GM18499 (cell line): ENCODE measurements around the gene RAP1A.
"Not testable (repeated sequence)": the region's sequence is repeated elsewhere in the genome, so short reads cannot be mapped to it uniquely, and the experiment has no call there.

Experiments
- ATAC-seq: cut with Tn5 transposase; IDR thresholded peaks from one replicate; pipeline ENCODE4 v1.9.1; 2021; ENCODE audit warnings: moderate number of reproducible peaks; ENCODE audit not compliant: insufficient read depth, unreplicated experiment

Gene RAP1A

GRCh38 chr1:111596499-111596898, 23.1 kb upstream of the RAP1A start:
- no peak for ATAC-seq

DNA sequence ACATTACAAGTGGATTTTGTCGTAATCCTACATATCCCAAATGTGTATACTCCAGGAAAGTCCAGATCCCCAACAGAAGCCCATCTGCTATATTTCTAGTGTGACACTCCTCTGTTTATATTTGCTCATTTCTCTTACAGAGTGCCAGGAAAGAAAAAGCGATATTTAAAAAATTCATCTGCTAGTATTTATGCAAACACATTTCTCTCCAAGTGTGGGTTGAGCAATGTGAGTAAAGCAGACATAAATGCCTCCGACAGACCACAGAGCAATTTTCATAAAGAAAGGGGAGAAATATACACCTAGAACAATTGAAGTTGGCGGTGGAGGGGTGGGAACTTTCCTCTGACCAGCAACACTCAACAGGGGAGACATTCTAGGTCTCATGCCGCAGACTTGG, 22.2 kb upstream of the RAP1A start:
- ATAC-seq, result no peak

- ATAC-seq, result no peak
Observed at GRCh38 chr1:111598544-111598943, 21.0 kb upstream of the RAP1A start.

DNA sequence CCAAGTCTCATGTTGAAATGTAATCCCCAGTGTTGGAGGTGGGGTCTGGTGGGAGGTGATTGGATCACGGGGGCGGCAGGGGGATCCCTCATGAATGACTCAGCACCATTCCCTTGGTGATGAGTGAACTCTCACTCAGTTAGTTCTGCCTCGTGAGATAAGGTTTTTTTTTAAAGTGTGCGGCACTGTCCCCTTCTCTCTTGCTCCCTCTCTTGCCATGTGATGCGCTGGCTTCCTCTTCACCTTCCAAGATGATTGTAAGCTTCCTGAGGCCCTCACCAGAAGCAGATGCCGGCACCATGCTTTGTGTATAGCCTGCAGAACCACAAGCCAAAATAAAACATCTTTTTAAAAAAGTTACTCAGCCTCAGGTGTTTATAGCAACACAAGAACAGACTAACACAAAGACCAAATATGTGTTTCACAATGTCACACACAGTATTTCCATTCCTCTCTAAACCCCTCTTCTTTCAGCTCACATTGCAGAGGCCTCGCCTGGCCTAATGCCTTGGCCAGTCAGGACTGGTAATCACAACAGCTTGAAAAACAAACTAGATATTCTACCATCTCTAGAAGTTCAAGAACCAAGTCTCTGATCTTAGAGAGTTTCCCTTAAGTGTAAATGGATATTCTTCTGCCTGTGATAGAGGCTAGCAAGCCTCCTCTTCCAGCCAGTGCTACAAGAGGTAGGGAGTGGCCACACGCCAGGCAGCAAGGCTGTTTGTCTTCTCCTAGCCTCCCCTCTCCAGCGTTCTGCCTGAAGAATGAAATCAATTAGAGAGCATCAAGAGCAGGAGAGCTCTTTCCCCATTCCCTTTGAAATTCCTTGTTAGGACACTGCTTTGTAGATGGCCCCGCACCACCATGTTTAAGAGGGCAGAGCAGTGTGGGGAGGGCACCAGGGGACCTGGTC, 19.6 kb upstream of the RAP1A start:
- no peak for ATAC-seq

- ATAC-seq, result peak; percentile 35
Observed at GRCh38 chr1:111600886-111601386, 18.7 kb upstream of the RAP1A start.

- ATAC-seq, result no peak
Observed at GRCh38 chr1:111602302-111602701, 17.3 kb upstream of the RAP1A start.

DNA sequence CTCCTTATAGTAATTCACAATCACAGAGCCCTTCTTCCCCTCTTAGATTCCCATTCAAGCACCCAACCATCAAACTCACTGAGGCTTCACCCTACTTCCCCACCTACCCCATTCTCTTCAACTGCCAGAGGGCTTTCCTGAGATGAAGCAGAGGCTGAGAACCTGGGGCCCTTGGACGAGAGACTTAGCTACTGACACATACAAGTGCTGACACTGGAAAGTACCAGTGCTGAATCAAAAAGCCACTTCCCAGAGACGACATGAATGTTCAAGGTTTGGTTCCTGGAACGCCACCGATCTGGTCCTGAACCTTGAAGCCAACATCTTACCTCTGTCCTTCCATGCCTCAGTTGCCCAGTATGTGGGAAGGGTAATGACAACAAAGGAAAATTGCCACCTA, 16.6 kb upstream of the RAP1A start:
- ATAC-seq, result no peak

DNA sequence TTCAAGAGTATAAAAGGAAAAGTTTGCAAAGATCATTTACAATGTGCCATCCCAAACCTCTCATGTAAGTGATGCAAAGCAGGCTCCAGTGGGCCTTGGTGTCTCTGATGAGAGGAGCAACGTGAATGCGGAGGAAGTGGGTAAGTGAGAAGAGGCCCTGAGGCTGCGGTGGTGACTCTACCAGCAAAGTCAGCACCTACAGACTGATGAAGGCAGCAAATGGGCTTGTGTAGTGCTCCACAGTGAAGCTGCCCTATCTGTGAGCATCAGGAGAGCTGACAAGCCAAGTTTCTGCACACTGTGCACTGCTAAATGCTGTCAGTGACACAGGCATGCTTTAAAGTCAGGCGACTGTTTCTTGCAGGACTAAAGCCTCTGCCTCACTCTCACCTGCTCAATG, 15.6 kb upstream of the RAP1A start:
- no peak for ATAC-seq

- no peak for ATAC-seq
Observed at GRCh38 chr1:111604931-111605330, 14.7 kb upstream of the RAP1A start.

DNA sequence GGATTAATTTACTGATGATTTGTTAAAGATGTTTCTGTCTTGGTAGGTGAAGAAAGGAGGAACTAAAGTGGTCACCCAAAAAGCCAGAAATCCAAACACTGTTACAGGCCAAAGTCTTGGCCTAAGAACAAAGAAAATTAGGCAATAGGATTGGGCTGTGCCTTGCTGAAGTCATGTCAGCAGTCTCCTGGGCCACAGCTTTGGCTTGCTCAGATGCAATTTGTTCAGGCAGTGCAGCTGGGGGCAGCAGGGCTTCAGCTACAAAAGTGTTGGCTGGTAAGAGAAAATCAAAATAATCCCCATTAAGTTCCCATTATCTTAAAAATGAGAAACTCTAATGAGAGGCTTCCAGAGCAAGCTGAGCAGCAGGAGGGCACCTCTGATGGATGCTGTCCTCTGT, 14.0 kb upstream of the RAP1A start:
- no peak for ATAC-seq

- not testable (repeated sequence) for ATAC-seq
Observed at GRCh38 chr1:111606457-111607215, 13.0 kb upstream of the RAP1A start.

- not testable (repeated sequence) for ATAC-seq
Observed at GRCh38 chr1:111608528-111608927, 11.1 kb upstream of the RAP1A start.

- no peak for ATAC-seq
Observed at GRCh38 chr1:111611986-111612385, 7.6 kb upstream of the RAP1A start.

DNA sequence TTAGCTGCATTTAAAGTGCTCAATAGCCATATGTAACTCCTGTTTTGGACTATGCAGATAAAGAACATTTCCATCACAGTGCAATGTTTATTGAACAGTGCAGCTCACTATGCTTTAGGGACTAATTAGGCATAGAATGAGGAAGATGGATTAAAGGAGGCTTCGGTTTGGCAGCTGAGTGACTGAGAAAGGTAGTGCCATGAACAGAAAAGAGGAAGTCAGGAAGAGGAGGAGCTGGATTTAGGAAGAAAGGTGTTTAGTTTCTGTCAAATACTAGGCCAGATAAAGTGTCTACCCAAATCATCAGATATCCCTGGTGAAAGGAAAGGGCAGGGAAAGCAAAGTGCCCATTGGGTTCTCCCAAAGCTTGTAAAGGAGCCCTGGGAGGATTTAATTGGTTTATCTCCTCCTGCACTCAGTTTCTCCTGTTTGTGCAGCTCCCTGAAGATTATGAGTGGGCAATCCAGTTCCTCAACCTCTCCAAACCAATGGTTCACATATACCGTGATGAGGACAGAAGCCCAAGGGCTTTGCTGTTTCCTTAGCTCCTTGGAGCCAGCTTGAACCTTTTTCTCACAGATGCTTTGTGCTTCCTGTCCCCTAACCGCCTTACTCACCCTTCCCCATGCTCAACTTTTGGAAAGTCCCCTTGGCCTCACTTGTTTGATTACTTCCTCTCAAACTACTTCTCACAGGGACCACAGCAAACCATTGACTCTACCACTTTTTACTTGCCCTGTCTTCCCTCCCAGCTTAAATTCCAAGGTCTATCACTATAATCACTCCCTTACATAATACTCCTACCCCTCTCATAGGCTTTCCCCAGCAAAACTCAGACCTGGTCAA, 3.5 kb upstream of the RAP1A start:
- no peak for ATAC-seq

- no peak for ATAC-seq
Observed at GRCh38 chr1:111618081-111618480, 1.5 kb upstream of the RAP1A start.

GRCh38 chr1:111618961-111619634, 491 bp upstream of the RAP1A start:
- ATAC-seq, result no peak

GRCh38 chr1:111620441-111620971, 917 bp downstream of the RAP1A start:
- ATAC-seq, result no peak

DNA sequence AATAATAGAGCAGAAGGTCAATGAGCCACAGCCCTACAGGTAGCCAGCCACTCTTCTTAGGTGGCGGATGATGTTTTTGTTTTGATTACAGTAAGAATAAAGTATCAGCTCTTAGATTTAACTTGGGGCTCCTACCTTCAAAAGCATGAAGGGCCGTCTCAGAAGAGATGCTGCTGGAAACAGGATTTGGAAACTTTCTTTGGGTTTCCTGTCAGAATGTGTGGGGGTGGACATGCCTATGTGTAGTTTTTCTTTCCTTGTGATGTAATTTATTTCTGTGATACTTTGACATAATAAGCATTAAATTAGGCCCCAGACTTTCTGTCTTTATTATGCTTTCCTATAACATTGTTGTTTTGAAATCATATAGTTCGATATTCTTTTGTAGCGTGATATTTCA, 1.5 kb downstream of the RAP1A start:
- no peak for ATAC-seq

GRCh38 chr1:111622166-111622565, 2.6 kb downstream of the RAP1A start:
- ATAC-seq, result no peak

GRCh38 chr1:111624382-111624781, 4.8 kb downstream of the RAP1A start:
- no peak for ATAC-seq
